ENCODE results near the gene HIVEP3. TPM values are rescaled to one million over a fixed set of nuclear protein-coding genes. Genes with fewer than 3 reads are reported as not detected.

HIVEP3 gene
- total and polyA plus RNA-seq, 2 of the 13 experiments (the other 11 are each of a cell fraction or from before 2014, with no cell fraction given) = 0.05 TPM; not detected in 1

- Histone ChIP-seq H3K4me1 (ENCODE audit: insufficient read depth, low read length) (no peaks in the 10 kb centered on the region), H3K4me2 (ENCODE audit: low read depth, low read length) (no peak overlapping the region), H3K27ac (ENCODE audit: extremely low read length, insufficient read depth, low read length) (no peak overlapping the region), H3K36me3 (replicated peaks in 1 of 2; ENCODE audit: control insufficient read depth in 1 of 2, insufficient read depth in 2 of 2, low read length in 2 of 2) (no peaks in the 10 kb centered on the region), H3K9me3 (ENCODE audit: low read length) (no peaks in the 10 kb centered on the region), H3K27me3 (ENCODE audit: control insufficient read depth in 1 of 2, insufficient read depth in 2 of 2, low read length in 2 of 2) (peaks cover 0 to 4% of the 10 kb centered on the region in 2 experiments; a peak in 1 of 5 replicates), H3K9ac (ENCODE audit: insufficient read depth, low read depth, low read length) (no peak overlapping the region), H4K20me1 (ENCODE audit: insufficient read depth, low read length) (no peaks in the 10 kb centered on the region), H3K4me3 (replicated peaks in 1 of 3; ENCODE audit: insufficient read depth in 1 of 3, low read depth in 2 of 3, low read length in 3 of 3) (no peak overlapping the region), H2AFZ (ENCODE audit: low read length) (no peak overlapping the region), H3K79me2 (ENCODE audit: insufficient read depth, low read length) (no peaks in the 10 kb centered on the region)
- in situ Hi-C loops (cut with HindIII; ENCODE audit: extremely low pct_ligation_motif_present, low pct_unique_long_range_greater_than_20kb) (no loop called here), intact Hi-C loops (cut with micrococcal nuclease; ENCODE audit: unreplicated experiment) (no loop called here)
- WGBS (ENCODE audit: low lambda C conversion rate) = 56% methylated on average over 1 of the region's 1 CpG
- TF ChIP-seq ZNF724P (CRISPR knock-in tag; IDR thresholded peaks at IDR 0.05; ENCODE audit: borderline replicate concordance) = no peak
- no peak for TF ChIP-seq ZNF674 (CRISPR knock-in tag; IDR thresholded peaks at IDR 0.05; ENCODE audit: low read depth)
- no peak for TF ChIP-seq ZBTB34 (CRISPR knock-in tag; IDR thresholded peaks at IDR 0.05)
- no peak for TF ChIP-seq RBM22 (optimal IDR thresholded peaks at IDR 0.05; ENCODE audit: low read length)
- TF ChIP-seq NPAS2 (CRISPR knock-in tag; IDR thresholded peaks at IDR 0.05; ENCODE audit: borderline replicate concordance) = no peak
- no peak for TF ChIP-seq NFAT5 (CRISPR knock-in tag; IDR thresholded peaks at IDR 0.05)
- no peak for TF ChIP-seq GABPA (IDR thresholded peaks at IDR 0.05; ENCODE audit: low read depth, low read length)
- TF ChIP-seq GABPA (CRISPR knock-in tag; IDR thresholded peaks at IDR 0.05; ENCODE audit: low read depth) = no peak
- no peak for DNase-seq (ENCODE audit: low spot score)
- ChIA-PET POLR2A (no interaction called here), CTCF (ENCODE audit: low intra/inter-chr PET ratio, low total read pairs) (no interaction called here)
- ATAC-seq = no peak
- BruUV-seq (replicated peaks) = no TSS peak
- no peak for FAIRE-seq
These were observed 155.9 kb downstream of the HIVEP3 start for GRCh38 chr1:41762777-41763176.

All from HepG2 (cell line).